Liver (tissue), 3 donors: Measurements from ENCODE around the gene CEP295NL.

Experiments
- FOXA1 ChIP-seq: IDR thresholded peaks from 2 replicates; pipeline ENCODE4 v1.6.1; 2016; ENCODE audit warnings: antibody characterized with exemption
- HNF4G ChIP-seq: IDR thresholded peaks from 2 replicates; pipeline ENCODE4 v1.6.1; 2016; ENCODE audit warnings: antibody characterized with exemption
- RAD21 ChIP-seq, 2 donors: IDR thresholded peaks; 2 replicates each; pipeline ENCODE4 v1.6.1; 2016; ENCODE audit warnings: antibody characterized with exemption in 2 of 2, mild to moderate bottlenecking in 2 of 2
- YY1 ChIP-seq: IDR thresholded peaks from 2 replicates; pipeline ENCODE4 v1.6.1; 2016; ENCODE audit warnings: antibody characterized with exemption, mild to moderate bottlenecking
- TF ChIP-seq, protein P1 (sequence below): fragments of 150-350 bp; IDR thresholded peaks from 2 replicates; pipeline ENCODE4 v1.5.1; 2017; ENCODE audit warnings: improper control_type of control experiment, low read depth, low read length; ENCODE audit not compliant: missing input control
- TF ChIP-seq, protein P2 (sequence below): IDR thresholded peaks from 2 replicates; pipeline ENCODE4 v1.6.1; 2016; ENCODE audit warnings: antibody characterized with exemption
- TF ChIP-seq, protein P3 (sequence below): IDR thresholded peaks from 2 replicates; pipeline ENCODE4 v1.6.1; 2016; ENCODE audit warnings: antibody characterized with exemption, mild to moderate bottlenecking
- TF ChIP-seq, protein P4 (sequence below): IDR thresholded peaks from 2 replicates; pipeline ENCODE4 v1.6.1; 2016; ENCODE audit warnings: antibody characterized with exemption
- TF ChIP-seq, protein P5 (sequence below): IDR thresholded peaks from 2 replicates; pipeline ENCODE4 v1.6.1; 2016; ENCODE audit warnings: antibody characterized with exemption
- donor health status: healthy.
- donor health status: healthy.

DNA sequence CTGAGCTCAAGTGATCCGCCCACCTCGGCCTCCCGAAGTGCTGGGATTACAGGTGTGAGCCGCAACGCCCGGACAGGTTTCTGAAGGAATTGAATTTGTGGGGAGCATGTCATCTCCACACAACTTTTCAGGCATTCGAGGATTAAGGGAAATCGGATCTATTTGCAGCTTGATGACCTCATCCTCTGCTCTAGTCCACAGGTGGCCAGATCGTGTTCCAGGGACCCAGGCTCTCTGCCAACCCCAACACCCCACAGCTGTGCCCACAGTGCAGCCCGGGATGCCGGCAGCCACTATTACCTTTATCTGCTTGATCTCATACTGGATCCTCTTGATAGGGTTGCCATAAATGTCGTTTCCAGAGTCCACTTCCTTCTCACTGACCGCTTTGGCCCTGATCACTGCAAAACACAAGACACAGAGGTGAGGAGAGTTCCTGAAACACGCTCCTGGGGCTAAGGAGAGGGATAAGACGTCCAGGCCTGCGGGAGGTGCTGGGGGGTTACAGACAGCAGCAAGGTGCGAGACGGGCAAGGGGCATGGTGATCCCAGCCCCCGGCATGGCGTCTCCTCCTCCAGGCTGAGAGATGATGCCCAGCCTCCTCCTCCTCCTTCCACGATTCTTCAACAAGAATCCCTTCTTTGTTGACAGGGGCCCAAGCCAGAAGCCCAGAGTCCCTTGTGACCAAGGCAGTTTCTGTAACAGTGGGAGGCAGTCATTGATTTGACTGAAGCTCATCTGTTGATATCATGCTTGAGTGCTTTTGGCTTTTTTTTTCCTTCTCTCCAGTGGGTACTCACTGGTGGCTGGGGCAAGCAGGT, 29.3 kb downstream of the CEP295NL start:
- TF ChIP-seq RAD21 (IDR thresholded peaks at IDR 0.05) (no peak), FOXA1 (no peak), YY1 (no peak), HNF4G (no peak)
- TF ChIP-seq, protein P1, sequence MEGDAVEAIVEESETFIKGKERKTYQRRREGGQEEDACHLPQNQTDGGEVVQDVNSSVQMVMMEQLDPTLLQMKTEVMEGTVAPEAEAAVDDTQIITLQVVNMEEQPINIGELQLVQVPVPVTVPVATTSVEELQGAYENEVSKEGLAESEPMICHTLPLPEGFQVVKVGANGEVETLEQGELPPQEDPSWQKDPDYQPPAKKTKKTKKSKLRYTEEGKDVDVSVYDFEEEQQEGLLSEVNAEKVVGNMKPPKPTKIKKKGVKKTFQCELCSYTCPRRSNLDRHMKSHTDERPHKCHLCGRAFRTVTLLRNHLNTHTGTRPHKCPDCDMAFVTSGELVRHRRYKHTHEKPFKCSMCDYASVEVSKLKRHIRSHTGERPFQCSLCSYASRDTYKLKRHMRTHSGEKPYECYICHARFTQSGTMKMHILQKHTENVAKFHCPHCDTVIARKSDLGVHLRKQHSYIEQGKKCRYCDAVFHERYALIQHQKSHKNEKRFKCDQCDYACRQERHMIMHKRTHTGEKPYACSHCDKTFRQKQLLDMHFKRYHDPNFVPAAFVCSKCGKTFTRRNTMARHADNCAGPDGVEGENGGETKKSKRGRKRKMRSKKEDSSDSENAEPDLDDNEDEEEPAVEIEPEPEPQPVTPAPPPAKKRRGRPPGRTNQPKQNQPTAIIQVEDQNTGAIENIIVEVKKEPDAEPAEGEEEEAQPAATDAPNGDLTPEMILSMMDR, result no peak
- TF ChIP-seq, protein P2, sequence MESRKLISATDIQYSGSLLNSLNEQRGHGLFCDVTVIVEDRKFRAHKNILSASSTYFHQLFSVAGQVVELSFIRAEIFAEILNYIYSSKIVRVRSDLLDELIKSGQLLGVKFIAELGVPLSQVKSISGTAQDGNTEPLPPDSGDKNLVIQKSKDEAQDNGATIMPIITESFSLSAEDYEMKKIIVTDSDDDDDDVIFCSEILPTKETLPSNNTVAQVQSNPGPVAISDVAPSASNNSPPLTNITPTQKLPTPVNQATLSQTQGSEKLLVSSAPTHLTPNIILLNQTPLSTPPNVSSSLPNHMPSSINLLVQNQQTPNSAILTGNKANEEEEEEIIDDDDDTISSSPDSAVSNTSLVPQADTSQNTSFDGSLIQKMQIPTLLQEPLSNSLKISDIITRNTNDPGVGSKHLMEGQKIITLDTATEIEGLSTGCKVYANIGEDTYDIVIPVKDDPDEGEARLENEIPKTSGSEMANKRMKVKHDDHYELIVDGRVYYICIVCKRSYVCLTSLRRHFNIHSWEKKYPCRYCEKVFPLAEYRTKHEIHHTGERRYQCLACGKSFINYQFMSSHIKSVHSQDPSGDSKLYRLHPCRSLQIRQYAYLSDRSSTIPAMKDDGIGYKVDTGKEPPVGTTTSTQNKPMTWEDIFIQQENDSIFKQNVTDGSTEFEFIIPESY, result no peak
- TF ChIP-seq, protein P3, sequence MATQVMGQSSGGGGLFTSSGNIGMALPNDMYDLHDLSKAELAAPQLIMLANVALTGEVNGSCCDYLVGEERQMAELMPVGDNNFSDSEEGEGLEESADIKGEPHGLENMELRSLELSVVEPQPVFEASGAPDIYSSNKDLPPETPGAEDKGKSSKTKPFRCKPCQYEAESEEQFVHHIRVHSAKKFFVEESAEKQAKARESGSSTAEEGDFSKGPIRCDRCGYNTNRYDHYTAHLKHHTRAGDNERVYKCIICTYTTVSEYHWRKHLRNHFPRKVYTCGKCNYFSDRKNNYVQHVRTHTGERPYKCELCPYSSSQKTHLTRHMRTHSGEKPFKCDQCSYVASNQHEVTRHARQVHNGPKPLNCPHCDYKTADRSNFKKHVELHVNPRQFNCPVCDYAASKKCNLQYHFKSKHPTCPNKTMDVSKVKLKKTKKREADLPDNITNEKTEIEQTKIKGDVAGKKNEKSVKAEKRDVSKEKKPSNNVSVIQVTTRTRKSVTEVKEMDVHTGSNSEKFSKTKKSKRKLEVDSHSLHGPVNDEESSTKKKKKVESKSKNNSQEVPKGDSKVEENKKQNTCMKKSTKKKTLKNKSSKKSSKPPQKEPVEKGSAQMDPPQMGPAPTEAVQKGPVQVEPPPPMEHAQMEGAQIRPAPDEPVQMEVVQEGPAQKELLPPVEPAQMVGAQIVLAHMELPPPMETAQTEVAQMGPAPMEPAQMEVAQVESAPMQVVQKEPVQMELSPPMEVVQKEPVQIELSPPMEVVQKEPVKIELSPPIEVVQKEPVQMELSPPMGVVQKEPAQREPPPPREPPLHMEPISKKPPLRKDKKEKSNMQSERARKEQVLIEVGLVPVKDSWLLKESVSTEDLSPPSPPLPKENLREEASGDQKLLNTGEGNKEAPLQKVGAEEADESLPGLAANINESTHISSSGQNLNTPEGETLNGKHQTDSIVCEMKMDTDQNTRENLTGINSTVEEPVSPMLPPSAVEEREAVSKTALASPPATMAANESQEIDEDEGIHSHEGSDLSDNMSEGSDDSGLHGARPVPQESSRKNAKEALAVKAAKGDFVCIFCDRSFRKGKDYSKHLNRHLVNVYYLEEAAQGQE, result no peak
- TF ChIP-seq, protein P4, sequence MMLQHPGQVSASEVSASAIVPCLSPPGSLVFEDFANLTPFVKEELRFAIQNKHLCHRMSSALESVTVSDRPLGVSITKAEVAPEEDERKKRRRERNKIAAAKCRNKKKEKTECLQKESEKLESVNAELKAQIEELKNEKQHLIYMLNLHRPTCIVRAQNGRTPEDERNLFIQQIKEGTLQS, result no peak
- TF ChIP-seq, protein P5, sequence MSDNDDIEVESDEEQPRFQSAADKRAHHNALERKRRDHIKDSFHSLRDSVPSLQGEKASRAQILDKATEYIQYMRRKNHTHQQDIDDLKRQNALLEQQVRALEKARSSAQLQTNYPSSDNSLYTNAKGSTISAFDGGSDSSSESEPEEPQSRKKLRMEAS, result no peak
